Measurements from ENCODE around the gene BTN2A1. TPM values are rescaled to one million over a fixed set of nuclear protein-coding genes. Genes with fewer than 3 reads are reported as not detected.
A peak's percentile ranks its signal among the peaks of the same experiment; 100 is the strongest.
"Not testable (repeated sequence)": the region's sequence is repeated elsewhere in the genome, so short reads cannot be mapped to it uniquely, and the experiment has no call there.

The BTN2A1 gene
- total RNA-seq, 1 donor: 11.7 TPM

DNA sequence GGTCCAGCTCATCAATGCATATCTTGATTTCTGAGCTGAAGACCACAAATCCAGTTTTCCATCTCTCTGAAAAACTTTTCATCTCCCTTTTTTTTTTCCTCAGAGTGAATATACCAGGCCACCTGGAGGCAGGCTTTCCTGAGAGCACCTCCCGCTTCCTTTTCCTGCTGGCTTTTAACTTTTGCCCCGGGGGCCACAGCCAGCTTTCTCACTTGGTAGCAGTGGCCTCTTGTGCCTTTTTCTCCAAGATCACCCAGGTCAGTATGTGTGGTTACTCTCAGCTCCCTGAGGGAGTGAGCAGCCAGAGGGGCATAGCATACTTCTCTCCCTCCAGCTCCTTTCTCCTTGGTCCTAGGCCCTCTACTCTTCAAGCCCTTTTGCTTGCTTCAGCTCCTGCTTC is 42.3 kb downstream of the BTN2A1 start, which contains the start of gene BTN1A1:
BTN1A1 (plus strand) TSS at position 202 of the 400 bp plus-strand sequence. CDS start 984 bp downstream, outside the sequence.
- TF ChIP-seq, protein P1, sequence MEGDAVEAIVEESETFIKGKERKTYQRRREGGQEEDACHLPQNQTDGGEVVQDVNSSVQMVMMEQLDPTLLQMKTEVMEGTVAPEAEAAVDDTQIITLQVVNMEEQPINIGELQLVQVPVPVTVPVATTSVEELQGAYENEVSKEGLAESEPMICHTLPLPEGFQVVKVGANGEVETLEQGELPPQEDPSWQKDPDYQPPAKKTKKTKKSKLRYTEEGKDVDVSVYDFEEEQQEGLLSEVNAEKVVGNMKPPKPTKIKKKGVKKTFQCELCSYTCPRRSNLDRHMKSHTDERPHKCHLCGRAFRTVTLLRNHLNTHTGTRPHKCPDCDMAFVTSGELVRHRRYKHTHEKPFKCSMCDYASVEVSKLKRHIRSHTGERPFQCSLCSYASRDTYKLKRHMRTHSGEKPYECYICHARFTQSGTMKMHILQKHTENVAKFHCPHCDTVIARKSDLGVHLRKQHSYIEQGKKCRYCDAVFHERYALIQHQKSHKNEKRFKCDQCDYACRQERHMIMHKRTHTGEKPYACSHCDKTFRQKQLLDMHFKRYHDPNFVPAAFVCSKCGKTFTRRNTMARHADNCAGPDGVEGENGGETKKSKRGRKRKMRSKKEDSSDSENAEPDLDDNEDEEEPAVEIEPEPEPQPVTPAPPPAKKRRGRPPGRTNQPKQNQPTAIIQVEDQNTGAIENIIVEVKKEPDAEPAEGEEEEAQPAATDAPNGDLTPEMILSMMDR (IDR thresholded peaks at IDR 0.05; ENCODE audit: insufficient read depth, low read length): no peak
- DNase-seq (ENCODE audit: low read depth): no peak
- H3K4me3 ChIP-seq (ENCODE audit: low read depth, low read length): no peak within 1 kb of the TSS

GRCh38 chr6:26501482-26501986 is 43.8 kb downstream of the BTN2A1 start:
- peak overlapping the region; percentile 46 for H3K4me3 ChIP-seq (ENCODE audit: low read depth, low read length)
- TF ChIP-seq, protein P1 (IDR thresholded peaks at IDR 0.05; ENCODE audit: insufficient read depth, low read length): no peak
- DNase-seq (ENCODE audit: low read depth): peak; percentile 11

GRCh38 chr6:26502165-26502564 is 44.4 kb downstream of the BTN2A1 start:
- no peak overlapping the region for H3K4me3 ChIP-seq (ENCODE audit: low read depth, low read length)
- TF ChIP-seq, protein P1 (IDR thresholded peaks at IDR 0.05; ENCODE audit: insufficient read depth, low read length): no peak
- no peak for DNase-seq (ENCODE audit: low read depth)

- H3K4me3 ChIP-seq (ENCODE audit: low read depth, low read length): no peak overlapping the region
- TF ChIP-seq, protein P1 (IDR thresholded peaks at IDR 0.05; ENCODE audit: insufficient read depth, low read length): no peak
- no peak for DNase-seq (ENCODE audit: low read depth)
Measured at GRCh38 chr6:26502626-26503025, 44.9 kb downstream of the BTN2A1 start.

- DNase-seq (ENCODE audit: low read depth): no peak
- H3K4me3 ChIP-seq (ENCODE audit: low read depth, low read length): no peak overlapping the region
- TF ChIP-seq, protein P1 (IDR thresholded peaks at IDR 0.05; ENCODE audit: insufficient read depth, low read length): no peak
Measured at GRCh38 chr6:26507658-26508057, 49.9 kb downstream of the BTN2A1 start.

DNA sequence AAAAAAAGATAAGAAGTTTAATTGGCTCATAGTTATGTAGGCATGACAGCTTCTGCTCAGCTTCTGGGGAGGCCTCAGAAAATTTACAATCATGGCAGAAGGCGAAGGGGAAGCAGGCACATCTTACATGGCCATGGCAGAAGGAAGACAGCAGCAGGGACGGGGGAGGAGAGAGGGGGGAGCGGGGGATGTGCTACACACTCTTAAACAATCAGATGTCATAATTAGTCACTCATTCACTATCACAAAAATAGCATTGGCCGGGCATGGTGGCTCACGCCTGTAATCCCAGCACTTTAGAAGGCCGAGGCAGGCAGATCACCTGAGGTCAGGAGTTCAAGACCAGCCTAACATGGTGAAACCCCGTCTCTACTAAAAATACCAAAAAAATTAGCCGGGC is 53.3 kb downstream of the BTN2A1 start:
- H3K4me3 ChIP-seq (ENCODE audit: low read depth, low read length); DNase-seq (ENCODE audit: low read depth): not testable (repeated sequence)

GRCh38 chr6:26514984-26515383 is 57.2 kb downstream of the BTN2A1 start:
- TF ChIP-seq, protein P1 (IDR thresholded peaks at IDR 0.05; ENCODE audit: insufficient read depth, low read length): no peak
- no peak overlapping the region for H3K4me3 ChIP-seq (ENCODE audit: low read depth, low read length)
- no peak for DNase-seq (ENCODE audit: low read depth)

Measured in fibroblast of the aortic adventitia (primary cell).